GM12878 (cell line): Measurements from ENCODE around the gene TDO2. TPM values are rescaled to one million over a fixed set of nuclear protein-coding genes. Genes with fewer than 3 reads are reported as not detected.

Source experiments
- ATAC-seq: fragments of 200-7000 bp; cut with Tn5 transposase; 3 replicates; pipeline ENCODE4 v1.9.1; 2020; ENCODE audit warnings: mild to moderate bottlenecking, moderate library complexity
- BruUV-seq: library from RNA; stranded (reverse); fragments of 400-500 nt; replicated peaks from 2 replicates; lab custom pipeline; 2021; lab: Mats Ljungman, UMichigan
- CTCF ChIA-PET: fragments of 300-600 bp; sonication (Branson Sonifier 250); formaldehyde crosslinking; extraction: SDS; loops from one replicate; lab custom pipeline; 2021; ENCODE audit warnings: inconsistent platforms; lab: Yijun Ruan, JAX
- POLR2A ChIA-PET: fragments of 350-600 bp; formaldehyde crosslinking; extraction: SDS; loops from one replicate; lab custom pipeline; 2021; ENCODE audit warnings: inconsistent platforms; lab: Charles Lee
- RAD21 ChIA-PET: fragments of 300-600 bp; sonication (Branson Sonifier 250); formaldehyde crosslinking; loops from one replicate; lab custom pipeline; 2023; ENCODE audit warnings: antibody characterized with exemption; ENCODE audit not compliant: unreplicated experiment; lab: Charles Lee
- SMC1A ChIA-PET: fragments of 300-600 bp; sonication (Branson Sonifier 250); formaldehyde crosslinking; loops from one replicate; lab custom pipeline; 2023; ENCODE audit not compliant: unreplicated experiment, uncharacterized antibody; lab: Charles Lee
- DNase-seq: peaks from one replicate; pipeline ENCODE4 v3.0.0-alpha.2; 2011; ENCODE audit warnings: low read depth, low spot score
- FAIRE-seq: peaks from 3 replicates; lab custom pipeline; 2011; peaks lifted over from hg19 to GRCh38; lab: Jason Lieb, UNC
- H2AFZ ChIP-seq: 2 replicates; pipeline ENCODE4 v1.6.0; 2011; ENCODE audit warnings: low read depth, low read length, control low read depth; ENCODE audit not compliant: control insufficient read depth
- H3K27ac ChIP-seq: 2 replicates; pipeline ENCODE4 v1.5.1; 2011; ENCODE audit warnings: control low read depth; ENCODE audit not compliant: control insufficient read depth, insufficient read depth
- H3K27me3 ChIP-seq, 2 experiments: replicated peaks in 1 of 2; 2 replicates each; pipeline versions ENCODE4 v1.6.0 to v1.6.1; 2011; ENCODE audit warnings: low read length in 1 of 2; ENCODE audit not compliant: control insufficient read depth in 2 of 2, insufficient read depth in 2 of 2
- H3K36me3 ChIP-seq, 2 experiments: 2 replicates each; pipeline ENCODE4 v1.5.1; 2011; ENCODE audit warnings: low read length in 1 of 2; ENCODE audit not compliant: control insufficient read depth in 2 of 2, insufficient read depth in 2 of 2
- H3K4me1 ChIP-seq: 2 replicates; pipeline ENCODE4 v1.6.1; 2011; ENCODE audit warnings: mild to moderate bottlenecking, low read length, moderate library complexity, mixed read lengths; ENCODE audit not compliant: control insufficient read depth, insufficient read depth
- H3K4me2 ChIP-seq: 2 replicates; pipeline ENCODE4 v1.6.0; 2011; ENCODE audit warnings: control low read depth; ENCODE audit not compliant: control insufficient read depth, insufficient read depth
- H3K4me3 ChIP-seq: fragments of 200-600 bp; sonication (generic); 2 replicates; pipeline ENCODE4 v1.5.1; 2016
- H3K79me2 ChIP-seq: 2 replicates; pipeline ENCODE4 v1.6.0; 2011; ENCODE audit warnings: low read length; ENCODE audit not compliant: control insufficient read depth, insufficient read depth
- H3K9ac ChIP-seq: 2 replicates; pipeline ENCODE4 v1.8.0; 2011; ENCODE audit warnings: low read length, control low read depth, mixed read lengths; ENCODE audit not compliant: control insufficient read depth, insufficient read depth
- H3K9me3 ChIP-seq: replicated peaks from 3 replicates; pipeline ENCODE4 v1.5.1; 2011; ENCODE audit warnings: mild to moderate bottlenecking, low read length; ENCODE audit not compliant: control insufficient read depth, insufficient read depth
- H4K20me1 ChIP-seq: 2 replicates; pipeline ENCODE4 v1.6.0; 2011; ENCODE audit not compliant: control insufficient read depth, insufficient read depth
- BRCA1 ChIP-seq: IDR thresholded peaks from 2 replicates; pipeline ENCODE4 v1.6.1; 2011; ENCODE audit warnings: low read depth, low read length, improper control_type of control experiment
- EGR1 ChIP-seq, 2 experiments: IDR thresholded peaks; 1 replicate in 1 of 2; 2 replicates in 1 of 2; pipeline ENCODE4 v1.6.1; 2011 to 2012; ENCODE audit warnings: low read depth in 2 of 2, low read length in 2 of 2, borderline replicate concordance in 1 of 2, mild to moderate bottlenecking in 1 of 2, moderate library complexity in 1 of 2
- GABPA ChIP-seq: IDR thresholded peaks from 2 replicates; pipeline ENCODE4 v1.6.1; 2014; ENCODE audit warnings: antibody characterized with exemption, low read depth, mild to moderate bottlenecking, inconsistent platforms
- KDM1A ChIP-seq: fragments of 200-600 bp; sonication (generic); IDR thresholded peaks from 2 replicates; pipeline ENCODE4 v1.6.1; 2016; ENCODE audit warnings: borderline replicate concordance
- MTA3 ChIP-seq: IDR thresholded peaks from 2 replicates; pipeline ENCODE4 v1.6.1; 2012; ENCODE audit warnings: low read length, inconsistent platforms, borderline replicate concordance
- MXI1 ChIP-seq: fragments of 150-350 bp; IDR thresholded peaks from 2 replicates; pipeline ENCODE4 v1.6.1; 2011; ENCODE audit warnings: low read depth, mild to moderate bottlenecking, inconsistent platforms, low read length, improper control_type of control experiment
- RAD51 ChIP-seq: fragments of 450-650 bp; IDR thresholded peaks from 2 replicates; pipeline ENCODE4 v1.6.1; 2016; ENCODE audit warnings: moderate library complexity, mild to moderate bottlenecking, inconsistent platforms
- ZNF207 ChIP-seq: fragments of 450-650 bp; IDR thresholded peaks from 2 replicates; pipeline ENCODE4 v1.6.1; 2014; ENCODE audit warnings: antibody characterized with exemption, mild to moderate bottlenecking, borderline replicate concordance
- in situ Hi-C: fragments of 300-500 bp; cut with MboI; formaldehyde crosslinking; loops from 9 replicates; pipeline ENCODE4 v1.14.3; 2018; ENCODE audit warnings: mixed read lengths
- intact Hi-C: fragments of 100-400 bp; cut with micrococcal nuclease; formaldehyde crosslinking; loops from one replicate; pipeline ENCODE4 v1.14.2; 2022; ENCODE audit not compliant: unreplicated experiment
- polyA plus RNA-seq, 11 experiments: library from polyadenylated mRNA; depleted of rRNA in 4 of 11; unstranded in 6 of 11; stranded (reverse) in 5 of 11; fragments of >200 nt; fragmentation: Nextera tagmentation in 4 of 11; fragmentation: Illumina TruSeq in 1 of 11; extraction: Ambion mirVana in 4 of 11; extraction: Trizol in 1 of 11; gene quantifications; 1 replicate in 1 of 11; 2 replicates in 10 of 11; pipeline versions ENCODE4 v1.2.1 to v1.2.3, GENCODE V29; 2011 to 2016; ENCODE audit warnings: inconsistent platforms in 2 of 11, missing spikeins in 2 of 11, low read depth in 1 of 11
- total RNA-seq, 4 experiments: library from RNA; depleted of rRNA in 3 of 4; stranded (reverse); fragments of >200 nt in 3 of 4; fragmentation: Illumina TruSeq in 1 of 4; extraction: Trizol in 1 of 4; gene quantifications; 2 replicates each; pipeline versions ENCODE4 v1.2.1 to v1.2.3, GENCODE V29; 2013 to 2021
- TF ChIP-seq, protein P1 (sequence below): fragments of 150-350 bp; IDR thresholded peaks from 2 replicates; pipeline ENCODE4 v1.6.1; 2014; ENCODE audit warnings: mild to moderate bottlenecking, low read depth, low read length
- TF ChIP-seq, protein P2 (sequence below): IDR thresholded peaks from 2 replicates; pipeline ENCODE4 v1.6.1; 2012; ENCODE audit warnings: low read depth, low read length, improper control_type of control experiment

Gene TDO2
- total and polyA plus RNA-seq, 10 of the 15 experiments (the other 5 are each of a cell fraction or from before 2014, with no cell fraction given): 0.12 to 1.5 (median 0.23) TPM; not detected in 1

GRCh38 chr4:155878611-155879010, 24.9 kb upstream of the TDO2 start (continued):
- TF ChIP-seq, protein P1, sequence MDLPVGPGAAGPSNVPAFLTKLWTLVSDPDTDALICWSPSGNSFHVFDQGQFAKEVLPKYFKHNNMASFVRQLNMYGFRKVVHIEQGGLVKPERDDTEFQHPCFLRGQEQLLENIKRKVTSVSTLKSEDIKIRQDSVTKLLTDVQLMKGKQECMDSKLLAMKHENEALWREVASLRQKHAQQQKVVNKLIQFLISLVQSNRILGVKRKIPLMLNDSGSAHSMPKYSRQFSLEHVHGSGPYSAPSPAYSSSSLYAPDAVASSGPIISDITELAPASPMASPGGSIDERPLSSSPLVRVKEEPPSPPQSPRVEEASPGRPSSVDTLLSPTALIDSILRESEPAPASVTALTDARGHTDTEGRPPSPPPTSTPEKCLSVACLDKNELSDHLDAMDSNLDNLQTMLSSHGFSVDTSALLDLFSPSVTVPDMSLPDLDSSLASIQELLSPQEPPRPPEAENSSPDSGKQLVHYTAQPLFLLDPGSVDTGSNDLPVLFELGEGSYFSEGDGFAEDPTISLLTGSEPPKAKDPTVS: no peak
- TF ChIP-seq MTA3 (no peak), RAD51 (no peak), ZNF207 (no peak)

DNA sequence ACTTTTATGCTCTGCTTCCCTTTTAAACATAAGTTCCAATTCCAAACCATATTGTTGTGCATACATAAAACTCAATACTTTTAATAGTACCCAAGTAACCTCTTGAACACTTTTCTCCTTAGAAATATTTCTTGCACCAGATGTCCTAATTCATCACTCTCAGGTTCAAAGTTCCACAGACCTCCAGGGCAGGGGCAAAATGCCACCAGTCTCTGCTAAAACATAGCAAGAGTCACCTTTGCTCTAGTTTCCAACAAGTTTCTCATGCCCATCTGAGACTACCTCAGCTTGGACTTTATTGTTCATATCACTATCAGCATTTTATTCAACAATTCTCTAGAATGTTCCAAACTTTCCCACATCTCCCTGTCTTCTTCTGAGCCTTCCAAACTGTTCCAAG, 23.7 kb upstream of the TDO2 start:
- intact Hi-C loops: no loop called here
- no peak for FAIRE-seq
- Histone ChIP-seq H2AFZ (no peak overlapping the region), H4K20me1 (no peaks in the 10 kb centered on the region), H3K4me3 (no peak overlapping the region), H3K27ac (no peak overlapping the region), H3K9ac (no peak overlapping the region), H3K4me1 (no peaks in the 10 kb centered on the region), H3K9me3 (no peaks in the 10 kb centered on the region; the same call in 2 of the 3 replicates)
- BruUV-seq: no TSS peak
- no peak for DNase-seq
- TF ChIP-seq GABPA (no peak), MXI1 (no peak), KDM1A (no peak), EGR1 (IDR thresholded peaks at IDR 0.05; ENCODE audit: borderline replicate concordance in 1 of 2, low read depth in 2 of 2, low read length in 2 of 2) (no peak), BRCA1 (no peak)
- TF ChIP-seq, protein P2, sequence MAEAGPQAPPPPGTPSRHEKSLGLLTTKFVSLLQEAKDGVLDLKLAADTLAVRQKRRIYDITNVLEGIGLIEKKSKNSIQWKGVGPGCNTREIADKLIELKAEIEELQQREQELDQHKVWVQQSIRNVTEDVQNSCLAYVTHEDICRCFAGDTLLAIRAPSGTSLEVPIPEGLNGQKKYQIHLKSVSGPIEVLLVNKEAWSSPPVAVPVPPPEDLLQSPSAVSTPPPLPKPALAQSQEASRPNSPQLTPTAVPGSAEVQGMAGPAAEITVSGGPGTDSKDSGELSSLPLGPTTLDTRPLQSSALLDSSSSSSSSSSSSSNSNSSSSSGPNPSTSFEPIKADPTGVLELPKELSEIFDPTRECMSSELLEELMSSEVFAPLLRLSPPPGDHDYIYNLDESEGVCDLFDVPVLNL: no peak
- TF ChIP-seq, all 136 proteins: peak for 0
- no peak overlapping the region for H3K4me2 ChIP-seq
- POLR2A ChIA-PET: interaction anchor here (0.6 to 2.0 kb wide), 2 partner anchors 10 to 127 kb away, joined by 3 to 7 read pairs; no protein-coding TSS in a partner anchor
- H3K79me2 ChIP-seq: no peaks in the 10 kb centered on the region
- in situ Hi-C loops: no loop called here
- SMC1A ChIA-PET: interaction anchor here (1.1 to 2.0 kb wide), 6 partner anchors 10 to 74 kb away, joined by 3 to 12 read pairs (median 5); partner anchors contain the start of gene CTSO
- no peaks in the 10 kb centered on the region for H3K27me3 ChIP-seq
- RAD21 ChIA-PET: interaction anchor here (1.4 to 2.3 kb wide), 2 partner anchors 69 to 73 kb away, joined by 3 to 14 read pairs; partner anchors contain the start of gene CTSO
- CTCF ChIA-PET: no interaction called here
- H3K36me3 ChIP-seq: no peaks in the 10 kb centered on the region
- ATAC-seq: no peak
